ENCODE data around the gene ANKZF1. TPM values are rescaled to one million over a fixed set of nuclear protein-coding genes. Genes with fewer than 3 reads are reported as not detected.

ANKZF1 gene
- total and polyA plus RNA-seq, 10 of the 15 experiments (the other 5 are each of a cell fraction or from before 2014, with no cell fraction given): 3.1 to 104 (median 35.0) TPM

DNA sequence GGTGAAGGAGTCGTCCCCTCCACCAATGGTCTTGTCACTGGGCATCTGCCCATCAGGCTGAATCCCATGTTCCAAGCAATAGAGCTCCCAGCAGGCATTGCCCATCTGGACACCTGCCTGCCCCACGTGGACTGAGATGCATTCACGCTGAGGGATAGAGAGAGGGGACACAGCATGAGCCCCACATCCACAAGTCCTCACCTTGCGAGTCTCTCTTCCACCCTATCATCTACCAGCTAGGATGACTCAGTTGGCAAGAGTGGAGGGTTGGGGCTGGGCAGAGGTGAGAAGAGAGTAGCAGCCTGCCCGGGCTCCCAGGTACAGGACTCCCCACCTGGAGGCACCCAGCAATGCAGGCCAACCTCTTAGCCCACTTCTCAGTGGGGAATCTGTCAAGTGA, 22.5 kb downstream of the ANKZF1 start:
- Histone ChIP-seq H3K4me3 (peak overlapping the region; percentile 86), H2AFZ (ENCODE audit: control insufficient read depth, low read depth, low read length) (no peak overlapping the region), H4K20me1 (ENCODE audit: control insufficient read depth, insufficient read depth) (0 out of 2 replicates have a peak, but pooled peaks cover 4% of the 10 kb centered on the region), H3K36me3 (ENCODE audit: control insufficient read depth in 2 of 2, insufficient read depth in 2 of 2, low read length in 1 of 2) (peaks cover 12 to 19% of the 10 kb centered on the region in 2 experiments), H3K79me2 (ENCODE audit: control insufficient read depth, insufficient read depth, low read length) (peaks cover 45% of the 10 kb centered on the region), H3K9me3 (replicated peaks; ENCODE audit: control insufficient read depth, insufficient read depth, low read length) (no peaks in the 10 kb centered on the region), H3K27me3 (replicated peaks in 1 of 2; ENCODE audit: control insufficient read depth in 2 of 2, insufficient read depth in 2 of 2, low read length in 1 of 2) (no peaks in the 10 kb centered on the region), H3K27ac (ENCODE audit: control insufficient read depth, insufficient read depth) (peak overlapping the region; percentile 77), H3K9ac (ENCODE audit: control insufficient read depth, insufficient read depth, low read length) (peak overlapping the region; percentile 86), H3K4me1 (ENCODE audit: control insufficient read depth, insufficient read depth, low read length) (peaks cover 37% of the 10 kb centered on the region), H3K4me2 (ENCODE audit: control insufficient read depth, insufficient read depth) (peak overlapping the region; percentile 92)
- WGBS (ENCODE audit: insufficient coverage, insufficient replicate concordance, low lambda C conversion rate, missing lambda C conversion rate): 25% methylated on average over 5 of the region's 5 CpGs
- ChIA-PET POLR2A (interaction anchor here (0.6 to 9.0 kb wide), 13 partner anchors 17 to 809 kb away, joined by 3 to 160 read pairs (median 5); partner anchors contain the start of genes ANKZF1, ATG9A, CNPPD1 and DNAJB2), SMC1A (ENCODE audit: uncharacterized antibody, unreplicated experiment) (interaction anchor here (0.8 to 8.6 kb wide), 9 partner anchors 13 to 398 kb away, joined by 3 to 98 read pairs (median 7); partner anchors contain the start of genes ANKZF1, ATG9A, CNPPD1 and DNAJB2), CTCF (interaction anchor here (0.6 to 6.1 kb wide), 7 partner anchors 22 to 982 kb away, joined by 3 to 65 read pairs (median 5); partner anchors contain the start of genes AAMP, ANKZF1, ATG9A and DNAJB2), RAD21 (ENCODE audit: unreplicated experiment) (interaction anchor here (1.1 to 5.1 kb wide), 6 partner anchors 9 to 81 kb away, joined by 3 to 53 read pairs (median 4); partner anchors contain the start of gene DNAJB2)
- no TSS peak for BruUV-seq (replicated peaks)
- FAIRE-seq: no peak
- DNase-seq (ENCODE audit: low read depth, low spot score): no peak
- ATAC-seq: no peak
- in situ Hi-C loops (cut with MboI): no loop called here
- TF ChIP-seq NR2C1 (IDR thresholded peaks at IDR 0.05) (no peak), JUND (IDR thresholded peaks at IDR 0.05; ENCODE audit: low read depth, low read length) (no peak), KLF5 (IDR thresholded peaks at IDR 0.05; ENCODE audit: partially characterized antibody) (no peak), MXI1 (IDR thresholded peaks at IDR 0.05; ENCODE audit: low read depth, low read length) (no peak), CBX3 (IDR thresholded peaks at IDR 0.05; ENCODE audit: borderline replicate concordance, low read depth) (no peak), SIX5 (IDR thresholded peaks at IDR 0.05; ENCODE audit: low read depth, low read length, severe bottlenecking) (no peak), SUZ12 (IDR thresholded peaks at IDR 0.05; ENCODE audit: unreplicated experiment) (no peak), ZNF622 (IDR thresholded peaks at IDR 0.05) (no peak), YY1 (IDR thresholded peaks at IDR 0.05; ENCODE audit: low read depth, low read length) (no peak), BCL11A (IDR thresholded peaks at IDR 0.05; ENCODE audit: low read depth, low read length) (no peak), EZH2 (IDR thresholded peaks at IDR 0.05; ENCODE audit: borderline replicate concordance, control insufficient read depth, low read depth, low read length) (no peak), HDAC2 (IDR thresholded peaks at IDR 0.05) (no peak), NFIC (IDR thresholded peaks at IDR 0.05; ENCODE audit: low read depth, low read length) (no peak), E4F1 (IDR thresholded peaks at IDR 0.05; ENCODE audit: borderline replicate concordance, partially characterized antibody) (no peak), CHD1 (IDR thresholded peaks at IDR 0.05; ENCODE audit: low read depth, low read length) (no peak), BACH1 (IDR thresholded peaks at IDR 0.05; ENCODE audit: borderline replicate concordance) (no peak), USF2 (IDR thresholded peaks at IDR 0.05; ENCODE audit: borderline replicate concordance, low read depth, low read length) (no peak)
- intact Hi-C loops (cut with micrococcal nuclease; ENCODE audit: unreplicated experiment): loop anchor here (2.0 kb wide), 2 partner anchors 23 to 75 kb away; partner anchors contain the start of genes ANKZF1, ATG9A and CNPPD1
